DOHH2 (cell line): ENCODE measurements around the gene G2E3.

Experiments used
- H3F3A ChIP-seq: fragments of 200-600 bp; sonication (generic), shearing (Covaris generic); 2 replicates; pipeline ENCODE4 v1.6.0; 2016; ENCODE audit warnings: antibody characterized with exemption, mild to moderate bottlenecking; ENCODE audit not compliant: control insufficient read depth, insufficient read depth
- H3K27ac ChIP-seq: fragments of 200-600 bp; sonication (generic); 2 replicates; pipeline ENCODE4 v1.5.1; 2014; ENCODE audit warnings: low read depth, mild to moderate bottlenecking, low read length, moderate library complexity
- H3K27me3 ChIP-seq: fragments of 200-600 bp; sonication (generic); 2 replicates; pipeline ENCODE4 v1.6.1; 2014; ENCODE audit warnings: mild to moderate bottlenecking, low read length, mixed read lengths; ENCODE audit not compliant: control insufficient read depth
- H3K36me3 ChIP-seq: fragments of 200-600 bp; sonication (generic); 2 replicates; pipeline ENCODE4 v1.6.1; 2014; ENCODE audit warnings: mild to moderate bottlenecking, low read length, moderate library complexity, mixed read lengths; ENCODE audit not compliant: control insufficient read depth
- H3K4me1 ChIP-seq: fragments of 200-600 bp; sonication (generic); 2 replicates; pipeline ENCODE4 v1.6.1; 2014; ENCODE audit warnings: mild to moderate bottlenecking, low read length, mixed read lengths; ENCODE audit not compliant: control insufficient read depth
- H3K4me2 ChIP-seq: fragments of 200-600 bp; sonication (generic); 2 replicates; pipeline ENCODE4 v1.6.0; 2014; ENCODE audit warnings: mild to moderate bottlenecking, low read length, moderate library complexity
- H3K4me3 ChIP-seq: fragments of 200-600 bp; sonication (generic); 2 replicates; pipeline ENCODE4 v1.5.1; 2014; ENCODE audit warnings: mild to moderate bottlenecking, low read length, mixed read lengths
- H3K79me2 ChIP-seq: fragments of 200-600 bp; sonication (generic); 2 replicates; pipeline ENCODE4 v1.6.1; 2014; ENCODE audit warnings: mild to moderate bottlenecking, low read length, mixed read lengths; ENCODE audit not compliant: control insufficient read depth
- H3K9me2 ChIP-seq: fragments of 200-600 bp; sonication (generic); replicated peaks from 2 replicates; pipeline ENCODE4 v1.6.1; 2014; ENCODE audit warnings: mild to moderate bottlenecking, low read length, mixed read lengths; ENCODE audit not compliant: control insufficient read depth
- H3K9me3 ChIP-seq: fragments of 200-600 bp; sonication (generic); 2 replicates; pipeline ENCODE4 v1.6.1; 2014; ENCODE audit warnings: antibody characterized with exemption, low read length, mixed read lengths; ENCODE audit not compliant: control insufficient read depth, insufficient read depth
- H4K20me1 ChIP-seq: fragments of 200-600 bp; sonication (generic); 2 replicates; pipeline ENCODE4 v1.6.0; 2014; ENCODE audit warnings: low read depth, mild to moderate bottlenecking, antibody characterized with exemption, low read length, moderate library complexity; ENCODE audit not compliant: control insufficient read depth, insufficient read depth
- CTCF ChIP-seq: fragments of 200-600 bp; sonication (generic); IDR thresholded peaks from one replicate; pipeline ENCODE4 v1.5.1; 2014; ENCODE audit warnings: antibody characterized with exemption, mild to moderate bottlenecking, low read depth, low read length; ENCODE audit not compliant: poor library complexity, severe bottlenecking
- EZH2phosphoT487 ChIP-seq: fragments of 200-600 bp; sonication (generic); IDR thresholded peaks from 2 replicates; pipeline ENCODE4 v1.6.1; 2017; ENCODE audit warnings: borderline replicate concordance, mild to moderate bottlenecking, antibody characterized with exemption, low read length, moderate library complexity, mixed read lengths

Gene G2E3

GRCh38 chr14:30608533-30609006 lies 49.6 kb downstream of the G2E3 start:
- Histone ChIP-seq H3F3A (no peaks in the 10 kb centered on the region), H3K27me3 (no peaks in the 10 kb centered on the region), H3K79me2 (no peaks in the 10 kb centered on the region), H3K4me2 (no peak overlapping the region), H3K36me3 (peaks cover 68% of the 10 kb centered on the region), H3K4me3 (no peak overlapping the region), H3K9me2 (no peaks in the 10 kb centered on the region), H3K27ac (no peak overlapping the region), H3K4me1 (no peaks in the 10 kb centered on the region), H4K20me1 (no peaks in the 10 kb centered on the region), H3K9me3 (no peaks in the 10 kb centered on the region)
- TF ChIP-seq EZH2phosphoT487 (no peak), CTCF (no peak)

- Histone ChIP-seq H3K36me3 (peaks cover 64% of the 10 kb centered on the region), H3K79me2 (no peaks in the 10 kb centered on the region), H3K9me2 (no peaks in the 10 kb centered on the region), H3K27me3 (no peaks in the 10 kb centered on the region), H3K4me2 (no peak overlapping the region), H4K20me1 (no peaks in the 10 kb centered on the region), H3K4me3 (no peak overlapping the region), H3K4me1 (no peaks in the 10 kb centered on the region), H3K27ac (no peak overlapping the region), H3K9me3 (no peaks in the 10 kb centered on the region), H3F3A (no peaks in the 10 kb centered on the region)
- no peak for TF ChIP-seq CTCF
- no peak for TF ChIP-seq EZH2phosphoT487
Measured at GRCh38 chr14:30610787-30611343, 51.9 kb downstream of the G2E3 start.

- Histone ChIP-seq H3K27ac (no peak overlapping the region), H3K27me3 (no peaks in the 10 kb centered on the region), H3K36me3 (peaks cover 59% of the 10 kb centered on the region), H3K9me3 (no peaks in the 10 kb centered on the region), H4K20me1 (no peaks in the 10 kb centered on the region), H3K4me2 (no peak overlapping the region), H3K4me3 (no peak overlapping the region), H3K9me2 (no peaks in the 10 kb centered on the region), H3K4me1 (peaks cover 15% of the 10 kb centered on the region), H3K79me2 (no peaks in the 10 kb centered on the region), H3F3A (peaks cover 12% of the 10 kb centered on the region)
- TF ChIP-seq CTCF, result no peak
- no peak for TF ChIP-seq EZH2phosphoT487
Measured at GRCh38 chr14:30614155-30614554, 55.2 kb downstream of the G2E3 start.
